COR-L47 (cell line): ENCODE results near the gene INHBE.
A peak's percentile ranks its signal among the peaks of the same experiment; 100 is the strongest.

Experiments used
- DNase-seq: peaks from one replicate; lab custom pipeline; 2025; lab: John Stamatoyannopoulos, UW

The INHBE gene

DNA sequence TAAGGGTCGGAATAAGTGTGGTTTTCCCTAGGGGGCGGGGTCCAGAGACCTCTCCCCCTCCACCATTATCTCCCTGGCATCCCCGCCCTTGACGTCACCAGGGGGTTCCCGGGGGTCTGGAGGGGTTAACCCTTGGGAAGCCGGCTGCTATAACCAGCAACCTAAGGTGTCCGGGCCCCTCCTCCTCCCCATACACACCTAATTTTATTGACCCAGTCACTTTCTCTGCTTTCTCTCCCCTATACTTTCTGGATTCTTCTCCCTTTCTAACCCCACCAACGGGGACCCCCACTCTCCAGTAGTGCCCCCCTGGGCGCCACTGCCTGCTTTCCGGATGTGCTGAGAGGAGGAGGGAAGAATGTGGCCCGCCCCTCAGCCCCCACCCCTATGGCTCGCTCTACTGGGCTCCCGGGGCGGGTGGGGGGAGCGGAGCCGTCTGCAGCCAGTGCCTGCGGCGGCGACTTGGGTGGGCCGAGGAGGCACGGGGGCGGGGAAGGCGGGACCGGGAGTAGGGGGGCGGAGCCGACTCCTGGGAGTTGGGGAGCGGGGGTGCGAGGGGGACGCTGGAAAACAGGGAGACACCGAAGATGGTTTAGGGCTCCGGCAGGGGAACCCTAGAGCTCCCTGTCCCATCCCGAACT lies 6.3 kb downstream of the INHBE start:
- DNase-seq, result peak; percentile 7

DNA sequence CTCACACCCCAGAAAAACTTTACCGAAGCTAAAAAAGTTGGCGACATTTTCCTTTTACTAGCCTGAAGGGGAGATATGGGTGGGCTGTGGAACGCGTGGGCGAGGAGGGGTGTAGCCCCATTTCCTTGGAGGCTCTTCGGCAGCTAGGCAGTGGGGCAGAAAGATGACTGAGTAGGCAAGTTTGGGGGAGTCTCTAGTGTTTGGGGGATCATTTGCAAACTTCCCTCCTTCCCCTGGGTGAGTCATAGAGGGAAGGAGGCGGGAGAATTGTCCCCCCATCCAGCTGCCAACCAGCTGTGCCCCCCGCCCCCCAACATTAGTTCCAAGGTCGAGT lies 6.8 kb downstream of the INHBE start:
- DNase-seq, result no peak

GRCh38 chr12:57462251-57462911 lies 7.3 kb downstream of the INHBE start:
- DNase-seq, result peak; percentile 69

DNA sequence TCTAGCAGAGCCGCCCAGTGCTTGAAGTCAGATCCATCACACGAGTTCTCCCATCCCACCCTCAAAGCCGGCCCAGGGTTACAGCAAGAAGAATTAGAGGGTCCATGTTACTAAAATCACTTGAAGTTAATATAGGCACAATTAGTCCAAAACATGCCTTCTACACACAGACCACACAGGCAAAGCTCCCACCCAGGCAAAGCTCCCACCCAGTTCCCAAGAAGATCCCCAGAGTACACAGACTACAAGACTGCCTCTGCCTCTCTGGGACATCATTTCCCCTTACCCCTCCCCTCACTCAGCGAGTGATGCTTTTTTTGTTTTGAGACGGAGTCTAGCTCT lies 7.8 kb downstream of the INHBE start:
- DNase-seq, result no peak

DNA sequence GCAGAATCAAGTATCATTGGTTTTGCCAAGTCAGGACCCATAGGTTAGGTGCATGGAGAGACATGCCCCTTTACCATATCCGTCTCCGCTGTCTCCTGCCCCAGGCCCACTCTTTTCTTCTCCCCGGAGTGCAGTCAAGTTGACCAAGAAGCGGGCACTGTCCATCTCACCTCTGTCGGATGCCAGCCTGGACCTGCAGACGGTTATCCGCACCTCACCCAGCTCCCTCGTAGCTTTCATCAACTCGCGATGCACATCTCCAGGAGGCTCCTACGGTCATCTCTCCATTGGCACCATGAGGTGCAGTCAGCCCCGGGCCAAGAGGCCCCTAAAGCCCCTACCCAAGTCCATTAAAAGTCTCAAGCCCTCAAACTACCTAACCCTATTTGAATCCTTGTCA lies 9.5 kb downstream of the INHBE start:
- DNase-seq, result no peak

GRCh38 chr12:57465030-57465746 lies 10.1 kb downstream of the INHBE start:
- no peak for DNase-seq

GRCh38 chr12:57465747-57466505 lies 10.8 kb downstream of the INHBE start:
- DNase-seq, result no peak

- no peak for DNase-seq
These were observed 12.2 kb downstream of the INHBE start for GRCh38 chr12:57467212-57467874.

DNA sequence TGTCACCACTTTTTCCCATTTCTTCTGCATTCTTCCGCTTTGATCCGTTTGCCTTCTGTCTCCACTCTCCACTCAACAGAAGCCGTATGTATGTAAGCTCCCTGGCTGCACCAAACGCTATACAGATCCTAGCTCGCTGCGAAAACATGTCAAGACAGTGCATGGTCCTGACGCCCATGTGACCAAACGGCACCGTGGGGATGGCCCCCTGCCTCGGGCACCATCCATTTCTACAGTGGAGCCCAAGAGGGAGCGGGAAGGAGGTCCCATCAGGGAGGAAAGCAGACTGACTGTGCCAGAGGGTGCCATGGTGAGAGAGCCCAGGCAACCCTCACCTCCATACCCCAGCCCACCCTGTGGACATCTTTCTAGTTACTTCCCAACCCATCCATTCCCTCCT lies 12.8 kb downstream of the INHBE start:
- DNase-seq, result no peak

- DNase-seq, result no peak
These were observed 14.4 kb downstream of the INHBE start for GRCh38 chr12:57469296-57470164.

- DNase-seq, result no peak
These were observed 15.3 kb downstream of the INHBE start for GRCh38 chr12:57470286-57470969.

- no peak for DNase-seq
These were observed 16.0 kb downstream of the INHBE start for GRCh38 chr12:57470970-57471656.

- no peak for DNase-seq
These were observed 16.6 kb downstream of the INHBE start for GRCh38 chr12:57471661-57472060.

DNA sequence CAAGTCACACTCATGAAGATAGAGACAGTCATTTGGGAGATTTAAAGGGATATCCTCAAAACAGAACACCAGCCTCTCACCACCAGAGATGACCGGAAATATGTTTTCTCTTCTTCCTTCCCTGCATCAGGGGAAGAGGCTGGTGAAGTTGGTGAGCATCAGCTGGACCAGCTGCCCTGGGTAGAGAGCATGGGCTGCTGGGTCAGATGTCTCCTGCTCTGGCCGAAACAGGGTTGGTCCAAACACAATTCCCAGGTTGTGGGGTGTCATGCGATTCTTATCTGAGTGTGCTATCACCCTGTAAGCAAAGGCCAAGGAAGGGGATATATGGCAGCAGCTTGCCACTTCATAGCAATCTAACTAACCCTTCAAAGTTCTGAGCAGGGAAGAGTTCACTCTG lies 17.3 kb downstream of the INHBE start:
- no peak for DNase-seq

- DNase-seq, result no peak
These were observed 18.3 kb downstream of the INHBE start for GRCh38 chr12:57473392-57473791.

DNA sequence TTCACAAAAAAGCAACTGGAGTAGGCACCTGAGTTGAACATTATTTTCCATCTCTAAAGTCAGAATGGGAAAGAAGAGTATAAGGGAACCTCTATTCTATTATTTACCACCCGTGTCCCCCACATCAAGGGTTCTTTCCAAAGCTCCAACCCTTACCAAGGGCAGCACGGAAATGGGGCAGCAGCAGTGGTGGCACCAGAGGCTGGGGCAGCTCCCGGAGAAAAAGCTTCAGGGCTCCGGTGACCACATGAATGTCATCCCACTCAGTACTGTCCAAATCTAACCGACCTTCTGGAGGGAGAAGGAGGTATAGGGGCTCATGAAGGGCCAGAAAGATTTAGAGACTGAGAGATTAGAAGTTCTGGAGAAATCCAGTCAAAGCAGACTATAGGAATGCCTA lies 18.8 kb downstream of the INHBE start:
- no peak for DNase-seq

DNA sequence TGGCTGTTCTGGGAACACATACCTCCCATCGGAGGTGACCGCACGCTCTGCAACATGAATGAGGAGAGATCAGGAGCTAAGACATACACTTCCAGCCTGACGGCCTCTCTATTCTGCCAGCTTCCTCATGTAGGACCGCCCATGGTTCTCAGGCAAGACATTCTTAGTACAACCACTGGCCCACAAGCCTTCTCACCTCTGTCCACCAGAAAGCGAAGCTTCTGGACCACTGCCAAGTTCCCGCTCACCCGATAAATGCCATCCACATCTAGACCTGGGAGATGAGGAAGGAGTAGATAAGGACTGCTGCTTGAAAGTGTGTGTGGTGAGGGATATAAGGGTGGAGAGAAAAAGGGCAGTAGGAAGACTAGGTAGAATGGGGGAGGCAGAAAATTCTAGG lies 19.3 kb downstream of the INHBE start:
- no peak for DNase-seq

DNA sequence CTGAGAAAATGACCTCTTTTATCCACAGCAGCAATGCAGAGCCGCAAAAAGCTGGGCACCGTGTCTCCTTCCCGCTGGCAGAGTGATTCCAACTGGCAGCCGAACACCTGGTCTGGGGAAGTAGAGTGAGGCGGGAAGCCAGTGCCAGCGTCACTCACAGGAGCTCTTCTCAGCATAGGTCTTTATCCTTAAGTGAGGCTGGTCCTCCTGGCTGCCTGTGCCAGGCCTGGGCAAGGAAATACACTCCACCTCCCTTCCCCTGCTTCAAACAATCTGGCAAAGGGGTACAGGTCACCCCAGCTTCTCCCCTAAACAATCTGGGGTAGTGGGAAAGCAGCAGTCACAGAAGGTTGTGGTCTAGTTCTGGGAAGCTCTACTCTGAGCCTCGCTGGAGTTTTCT lies 19.8 kb downstream of the INHBE start:
- DNase-seq, result no peak

DNA sequence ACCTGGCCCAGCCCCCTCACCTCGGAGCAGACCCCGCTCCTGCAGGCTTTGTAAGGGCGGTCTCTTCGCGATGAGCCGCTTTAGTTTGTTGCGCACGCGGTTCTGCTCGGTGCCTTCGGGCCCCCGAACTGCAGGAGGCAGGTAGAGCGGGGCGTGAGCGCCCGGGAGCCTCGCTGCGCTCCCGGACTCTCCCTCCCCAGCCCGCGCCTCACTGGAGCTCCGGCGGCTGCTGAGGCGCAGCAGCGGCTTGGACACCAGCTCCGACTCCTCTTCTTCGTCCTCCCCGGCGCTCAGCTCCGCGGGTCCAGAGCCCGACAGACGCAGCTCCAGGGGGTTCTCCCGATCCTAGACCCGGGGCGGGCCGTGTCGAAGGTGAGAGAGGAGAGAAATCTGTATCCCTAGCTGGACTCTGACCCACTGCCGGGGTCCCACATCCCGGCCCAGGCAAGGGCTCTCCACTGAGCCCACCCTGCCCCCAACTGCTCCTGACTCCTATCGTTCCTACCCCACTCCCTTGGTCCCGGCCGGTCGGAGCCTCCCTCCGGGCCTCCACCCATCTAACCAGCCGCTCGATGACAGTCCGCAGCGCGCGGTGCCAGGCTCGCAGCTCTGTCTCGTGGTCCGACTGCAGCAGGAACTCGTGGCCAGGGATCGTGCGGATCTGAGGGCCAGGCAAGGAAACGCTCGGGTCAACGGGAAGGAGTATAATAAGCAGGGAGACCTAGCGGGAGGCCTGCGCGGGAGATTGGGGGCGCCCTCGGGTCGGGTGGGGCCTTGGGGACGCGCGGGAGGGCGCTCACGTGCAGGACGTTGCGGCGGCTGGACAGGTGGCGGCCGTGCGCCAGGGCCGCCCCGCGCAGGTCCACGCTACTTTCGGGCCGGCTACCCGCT lies 20.4 kb downstream of the INHBE start:
- peak; percentile 10 for DNase-seq
